Dermis blood vessel endothelial cell (primary cell): ENCODE measurements around the gene TTLL1. TPM values are rescaled to one million over a fixed set of nuclear protein-coding genes. Genes with fewer than 3 reads are reported as not detected.
A peak's percentile ranks its signal among the peaks of the same experiment; 100 is the strongest.
"Not testable (repeated sequence)": the region's sequence is repeated elsewhere in the genome, so short reads cannot be mapped to it uniquely, and the experiment has no call there.

Experiments used
- DNase-seq: peaks from one replicate; pipeline ENCODE4 v3.0.0; 2010
- total RNA-seq: library from RNA; depleted of rRNA; stranded (reverse); fragments of >200 nt; gene quantifications from 2 replicates; pipeline ENCODE4 v1.2.3, GENCODE V29; 2014

The TTLL1 gene
- total RNA-seq, 1 donor from 2014 or later = 11.1 TPM

DNA sequence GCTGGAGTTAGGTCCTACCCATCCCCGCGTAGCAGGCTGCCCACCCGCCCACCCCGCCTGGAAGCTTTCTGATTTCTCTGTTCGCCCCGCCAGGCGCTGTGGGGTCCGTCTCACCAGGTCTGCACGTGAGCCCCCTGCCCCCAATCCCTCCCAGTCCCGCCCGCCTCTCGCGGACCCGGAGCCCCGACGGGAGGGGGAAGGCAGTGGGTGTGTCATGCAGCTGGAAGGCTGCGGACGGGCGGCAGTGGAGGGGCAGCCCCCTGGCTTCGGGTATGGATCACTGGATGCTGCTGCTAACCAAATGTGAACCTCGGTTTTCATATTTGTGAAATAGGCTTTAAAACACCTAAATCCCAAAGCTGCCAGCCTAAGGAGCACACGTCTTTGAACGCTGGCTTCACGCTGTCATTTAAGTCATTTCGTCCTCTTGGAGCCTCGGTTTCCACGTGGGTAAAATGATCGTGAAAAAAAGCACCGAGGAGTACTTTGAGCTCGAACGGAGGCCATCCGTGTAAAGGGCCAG, 20.8 kb upstream of the TTLL1 start:
- no peak for DNase-seq

DNA sequence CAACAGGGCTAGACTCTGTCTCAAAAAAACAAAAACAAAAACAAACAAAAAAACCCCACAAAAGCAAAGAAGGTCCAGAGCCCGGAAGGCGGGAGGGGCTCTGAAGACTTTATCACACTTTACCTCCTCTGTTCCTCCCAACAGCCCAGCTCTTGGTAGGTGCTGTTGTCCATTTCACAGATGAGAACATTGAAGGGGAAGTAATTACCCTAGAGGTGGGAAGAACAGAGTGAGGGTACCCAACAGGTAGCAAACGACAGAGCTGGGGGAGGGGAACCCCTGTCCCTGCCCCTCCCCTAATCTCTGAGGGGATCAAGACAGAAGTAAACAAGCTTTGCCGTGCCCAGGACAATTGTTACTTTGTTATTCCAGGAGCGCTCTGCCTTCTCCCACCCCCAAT, 20.3 kb upstream of the TTLL1 start:
- DNase-seq = no peak

DNA sequence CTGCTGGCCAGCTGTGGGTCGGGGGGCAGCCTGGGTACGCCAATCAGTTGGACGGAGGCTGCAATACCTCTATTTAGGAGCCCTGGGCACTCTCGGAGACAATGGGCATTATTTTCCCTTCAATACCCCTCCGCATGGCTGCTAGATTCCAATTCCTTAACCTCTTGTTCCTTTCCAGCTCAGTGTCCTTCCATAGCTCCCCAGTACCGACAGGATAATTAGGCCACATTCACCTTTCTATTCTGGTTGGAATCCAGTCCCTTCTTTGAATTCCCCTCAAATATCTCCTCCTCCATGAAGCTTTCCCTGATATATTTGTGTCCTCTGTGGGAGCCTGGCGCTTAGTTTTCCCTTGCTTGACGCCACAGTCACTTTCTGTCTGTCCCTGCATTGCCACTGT, 17.1 kb upstream of the TTLL1 start:
- no peak for DNase-seq

DNA sequence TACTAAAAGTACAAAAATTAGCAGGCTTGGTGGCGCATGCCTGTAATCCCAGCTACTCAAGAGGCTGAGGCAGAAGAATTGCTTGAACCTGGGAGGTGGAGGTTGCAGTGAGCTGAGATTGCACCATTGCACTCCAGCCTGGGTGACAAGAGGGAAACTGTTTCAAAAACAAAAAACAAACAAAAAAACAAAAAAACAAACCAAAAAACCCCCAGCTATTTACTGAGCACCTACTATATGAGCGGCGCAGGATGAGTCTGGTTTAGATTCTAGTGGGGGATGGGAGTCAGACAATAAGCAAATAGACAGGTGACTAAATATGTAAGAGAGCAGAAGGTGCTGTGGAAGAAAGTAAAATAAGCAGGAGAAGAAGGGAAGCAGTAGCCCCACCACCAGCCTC, 15.8 kb upstream of the TTLL1 start:
- not testable (repeated sequence) for DNase-seq

DNA sequence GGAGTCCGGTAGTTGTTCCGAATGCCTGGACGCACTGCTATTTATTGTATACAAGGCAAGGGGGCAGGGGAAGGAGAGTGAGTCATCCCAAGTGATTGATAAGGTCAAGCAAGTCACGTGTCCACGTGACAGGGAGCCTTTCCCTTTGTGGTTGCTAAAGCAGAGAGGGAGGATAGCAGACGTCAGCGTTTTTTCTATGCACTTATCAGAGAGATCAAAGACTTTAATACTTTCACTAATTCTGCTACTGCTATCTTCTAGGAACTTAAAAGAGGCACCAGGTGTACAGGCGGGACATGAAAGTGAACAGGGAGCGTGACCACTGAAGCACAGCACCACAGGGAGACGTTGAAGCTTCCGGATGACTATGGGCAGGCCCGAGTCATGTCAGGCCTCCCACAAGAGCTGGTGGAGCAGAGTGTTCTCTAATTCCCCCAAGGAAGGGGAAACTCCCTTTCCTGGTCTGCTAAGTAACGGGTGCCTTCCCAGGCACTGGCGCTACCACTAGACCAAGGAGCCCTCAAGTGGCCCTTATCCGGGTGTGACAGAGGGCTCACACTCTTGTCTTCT, 14.9 kb upstream of the TTLL1 start:
- DNase-seq = peak; percentile 74

DNA sequence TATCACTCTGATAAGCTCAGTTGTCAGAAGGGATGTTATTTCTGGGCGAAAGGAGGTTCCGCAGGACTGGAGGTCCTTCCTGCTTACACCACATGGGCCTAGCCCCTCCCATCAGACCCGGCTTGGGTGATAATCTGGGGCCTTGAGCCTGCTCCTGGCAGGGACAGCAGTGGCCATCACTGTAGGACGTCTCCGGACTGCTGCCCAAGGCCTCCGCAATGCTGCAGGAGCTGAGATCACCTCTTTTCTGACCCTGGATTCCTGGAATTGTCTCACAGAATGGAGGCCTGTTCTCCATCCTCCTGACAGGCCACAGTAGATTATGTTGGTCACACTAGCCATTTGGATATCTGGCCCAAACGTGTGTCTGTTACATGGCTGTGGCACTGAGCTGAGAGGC, 12.1 kb upstream of the TTLL1 start:
- DNase-seq = peak; percentile 41

DNA sequence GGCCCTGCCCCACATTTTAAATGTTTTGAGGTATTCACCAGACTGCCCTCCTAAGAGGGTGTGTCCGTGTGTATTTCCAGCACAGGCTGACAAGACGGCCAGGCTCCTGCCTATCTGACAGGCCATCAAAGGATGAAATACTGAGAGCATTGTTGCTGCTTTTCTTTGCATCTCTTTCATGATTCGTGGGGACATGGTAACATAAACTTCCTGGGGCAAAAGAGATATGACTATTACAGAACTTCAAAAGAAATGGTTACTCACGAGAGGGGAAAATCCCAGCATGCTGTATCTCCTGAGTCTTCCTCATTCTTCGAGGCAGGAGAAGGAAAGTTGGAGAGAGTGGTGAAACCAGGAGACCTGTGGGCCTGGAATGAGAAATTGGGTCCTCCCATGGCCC, 11.0 kb upstream of the TTLL1 start:
- no peak for DNase-seq

DNA sequence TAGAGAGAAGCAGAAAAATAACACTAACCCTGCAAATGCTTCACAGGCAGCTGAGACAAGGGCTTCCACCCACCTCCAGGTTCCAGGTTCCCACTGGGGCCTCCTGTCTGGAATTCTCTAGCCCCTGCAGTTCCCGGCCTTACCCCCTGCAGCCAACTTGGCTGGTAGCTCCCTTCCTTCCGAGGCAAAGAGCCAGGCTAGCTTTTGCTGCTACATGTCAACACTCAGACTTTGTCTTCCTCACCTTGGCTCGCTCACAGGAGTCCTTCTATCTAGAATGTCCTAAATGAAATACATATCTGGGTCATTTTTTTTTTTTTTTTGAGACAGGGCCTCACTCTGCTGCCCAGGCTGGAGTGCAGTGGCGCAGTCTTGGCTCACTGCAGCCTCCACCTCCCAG, 9.9 kb upstream of the TTLL1 start:
- no peak for DNase-seq

DNA sequence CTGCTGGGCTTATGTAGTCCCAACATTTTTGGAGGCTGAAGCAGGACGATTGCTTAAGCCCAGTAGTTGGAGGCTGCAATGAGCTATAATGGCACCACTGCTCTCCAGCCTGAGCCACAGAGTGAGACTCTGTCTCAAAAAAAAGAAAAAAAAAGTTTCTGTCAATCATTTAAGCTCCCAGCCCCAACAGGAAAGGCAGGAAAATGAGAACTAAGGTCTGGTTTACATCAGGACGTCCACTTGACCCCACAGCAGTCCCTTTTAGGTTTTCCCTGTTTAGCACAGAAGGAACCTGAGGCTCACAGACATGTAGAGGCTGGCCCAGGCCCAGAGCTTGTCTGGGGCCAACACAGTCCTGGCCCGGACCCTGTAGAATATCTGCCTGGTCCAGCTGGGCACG, 9.2 kb upstream of the TTLL1 start:
- no peak for DNase-seq

DNA sequence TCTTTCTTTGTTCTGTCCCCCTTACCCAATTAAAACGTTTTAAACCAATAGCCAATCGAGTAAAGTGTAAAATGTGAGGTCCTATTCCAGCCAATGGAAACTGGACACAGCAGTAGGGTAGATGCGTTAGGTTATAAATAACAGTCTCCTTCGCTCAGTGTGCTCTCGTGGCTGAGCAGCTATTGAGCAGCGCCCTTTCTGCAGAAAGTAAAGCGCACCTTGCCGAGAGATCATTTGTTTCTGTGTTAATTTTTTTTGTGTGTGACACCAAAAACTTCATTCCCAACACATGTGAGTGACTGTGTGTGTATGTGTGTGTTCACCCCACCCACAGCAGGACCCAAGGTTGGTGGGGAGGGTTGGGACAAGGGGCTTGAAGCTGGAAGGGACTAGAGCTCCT, 7.2 kb upstream of the TTLL1 start:
- no peak for DNase-seq

DNA sequence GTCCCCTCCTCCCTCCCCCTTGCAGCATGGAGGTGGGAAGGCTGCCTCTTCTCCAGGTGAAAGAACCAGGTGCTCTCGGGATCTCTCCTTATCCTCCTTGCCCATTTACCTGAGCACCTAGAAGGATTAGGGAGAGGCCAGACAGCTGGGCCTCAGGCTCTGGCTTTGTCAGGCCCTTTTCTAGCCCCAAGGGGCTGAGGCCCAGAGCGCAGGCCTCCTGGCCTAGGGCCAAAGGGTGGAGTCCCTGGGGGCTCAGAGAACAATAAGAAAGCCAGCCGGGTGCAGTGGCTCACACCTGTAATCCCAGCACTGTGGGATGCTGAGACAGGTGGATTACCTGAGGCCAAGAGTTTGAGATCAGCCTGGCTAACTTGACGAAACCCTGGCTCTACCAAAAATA, 5.4 kb upstream of the TTLL1 start:
- no peak for DNase-seq

DNA sequence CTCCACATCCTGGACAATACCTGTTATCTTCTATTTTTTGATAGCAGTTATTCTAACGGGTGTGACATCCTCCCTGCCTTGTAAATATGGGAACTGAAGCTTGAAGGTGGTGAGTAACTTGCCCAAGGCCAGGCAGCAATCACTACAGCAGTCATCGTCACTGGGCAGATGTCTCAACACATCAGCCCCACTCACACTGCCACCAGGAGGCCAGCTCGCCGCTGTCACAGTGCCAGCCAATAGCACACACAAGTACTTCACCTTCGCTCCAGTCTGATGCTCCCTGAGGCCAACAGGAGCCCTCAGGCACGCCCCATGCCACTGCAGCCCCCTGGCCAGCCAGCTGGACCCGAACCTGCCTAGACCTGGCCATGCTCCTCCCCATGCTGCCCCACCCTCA, 4.9 kb upstream of the TTLL1 start:
- DNase-seq = peak; percentile 21

DNA sequence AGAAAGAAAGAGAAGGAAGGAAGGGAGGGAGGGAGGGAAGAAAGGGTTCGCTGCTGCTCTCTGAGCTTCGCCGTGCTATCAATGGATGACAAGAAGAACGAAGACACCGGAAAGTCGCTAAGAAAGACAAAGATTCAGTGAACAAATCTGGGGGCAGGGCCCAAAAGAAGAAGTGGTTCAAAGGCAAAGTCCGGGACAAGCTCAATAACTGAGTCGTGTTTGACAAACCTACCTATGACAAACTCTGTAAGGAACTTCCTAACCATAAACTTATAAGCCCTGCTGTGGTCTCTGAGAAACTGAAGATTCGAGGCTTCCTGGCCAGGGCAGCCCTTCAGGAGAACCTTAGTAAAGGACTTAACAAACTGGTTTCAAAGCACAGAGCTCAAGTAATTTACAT, 2.9 kb upstream of the TTLL1 start:
- DNase-seq = no peak

DNA sequence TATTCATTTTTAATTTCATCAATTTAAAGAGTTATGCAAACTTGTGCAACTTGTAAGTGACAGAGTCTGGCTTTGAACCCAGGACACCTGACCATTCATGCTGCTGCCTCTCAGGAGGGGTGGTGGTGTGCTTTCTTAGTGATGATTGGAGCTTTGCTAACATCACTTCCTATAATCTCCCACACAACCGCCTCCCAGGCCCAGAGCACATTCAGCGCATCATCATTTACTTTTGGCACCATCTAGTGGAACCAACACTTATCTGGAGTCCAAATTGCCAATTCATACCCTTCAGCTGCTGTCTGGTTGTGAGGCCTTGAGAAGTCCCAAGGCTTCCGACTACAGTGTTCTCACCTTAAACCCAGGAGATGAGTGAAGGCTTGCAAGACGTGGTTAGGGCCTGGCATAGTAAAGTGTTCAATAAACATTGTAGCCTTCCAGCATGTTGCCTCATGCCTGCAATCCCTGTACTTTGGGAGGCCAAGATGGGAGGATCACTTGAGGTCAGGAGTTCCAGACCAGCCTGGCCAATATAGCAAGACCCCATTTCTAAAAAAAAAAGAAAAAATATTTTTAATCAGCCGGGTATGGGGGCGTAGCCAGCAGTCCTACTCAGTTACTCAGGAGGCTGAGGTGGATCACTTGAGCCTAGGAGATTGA, 1.1 kb upstream of the TTLL1 start:
- peak; percentile 92 for DNase-seq

DNA sequence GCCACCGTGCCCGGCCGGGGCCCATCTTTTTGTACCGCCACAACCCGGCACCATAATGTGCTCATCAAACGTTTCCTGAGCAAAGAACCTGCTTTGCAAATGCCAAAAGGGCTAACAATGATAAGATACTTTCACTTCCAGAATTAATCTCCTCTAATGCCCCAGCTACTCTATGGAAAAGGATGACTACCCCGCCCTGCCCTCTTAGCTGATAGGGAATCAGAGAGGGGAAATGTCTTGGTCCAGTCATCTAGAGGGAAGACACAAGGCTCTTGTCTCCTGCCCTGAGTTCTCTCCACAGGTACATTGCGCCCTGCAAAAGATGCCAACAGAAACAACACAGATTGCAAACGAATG, 586 bp downstream of the TTLL1 start:
- DNase-seq = no peak

DNA sequence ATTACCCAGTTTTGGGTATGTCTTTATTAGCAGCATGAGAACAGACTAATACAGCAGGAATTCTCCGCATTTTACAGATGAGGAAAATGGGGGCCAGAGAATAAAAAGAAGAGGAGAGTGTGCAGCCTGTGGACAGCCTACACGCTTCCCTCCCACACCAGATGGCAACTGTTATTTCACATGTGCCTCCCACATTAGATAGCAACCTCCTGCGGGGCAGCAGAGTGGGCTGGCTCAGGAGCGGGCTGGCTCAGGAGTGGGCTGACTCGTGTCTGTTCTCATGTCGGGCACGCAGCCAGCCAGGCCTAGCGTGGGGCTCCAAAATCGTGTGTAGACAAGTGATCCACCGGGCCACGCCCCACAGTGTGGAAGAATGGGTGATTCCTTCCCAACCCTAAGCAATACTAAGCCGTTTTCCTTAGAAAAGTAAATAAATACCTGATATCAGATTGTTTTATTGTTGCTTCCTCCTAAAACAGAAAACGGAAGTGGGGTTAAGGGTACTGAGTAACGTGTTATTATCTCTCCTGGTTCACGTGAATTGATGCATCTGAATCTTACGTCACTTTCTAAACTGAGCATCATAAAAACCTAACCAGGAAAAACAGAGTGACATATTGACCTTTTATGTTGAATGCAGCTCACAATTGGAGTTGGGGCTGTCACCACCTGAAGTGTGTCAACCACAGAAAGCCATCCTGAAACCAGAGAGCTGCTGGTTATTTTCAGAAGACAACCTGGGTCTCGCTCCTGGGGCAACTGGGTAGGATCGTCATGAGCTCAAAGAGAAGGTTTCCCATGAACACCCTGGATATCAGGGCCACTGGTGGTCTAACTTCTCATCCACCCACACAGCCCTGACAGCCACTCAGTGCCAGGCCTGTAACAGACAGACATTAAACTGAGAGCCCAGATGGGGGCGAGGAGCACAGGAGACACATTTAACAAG, 3.3 kb downstream of the TTLL1 start:
- peak; percentile 15 for DNase-seq

DNA sequence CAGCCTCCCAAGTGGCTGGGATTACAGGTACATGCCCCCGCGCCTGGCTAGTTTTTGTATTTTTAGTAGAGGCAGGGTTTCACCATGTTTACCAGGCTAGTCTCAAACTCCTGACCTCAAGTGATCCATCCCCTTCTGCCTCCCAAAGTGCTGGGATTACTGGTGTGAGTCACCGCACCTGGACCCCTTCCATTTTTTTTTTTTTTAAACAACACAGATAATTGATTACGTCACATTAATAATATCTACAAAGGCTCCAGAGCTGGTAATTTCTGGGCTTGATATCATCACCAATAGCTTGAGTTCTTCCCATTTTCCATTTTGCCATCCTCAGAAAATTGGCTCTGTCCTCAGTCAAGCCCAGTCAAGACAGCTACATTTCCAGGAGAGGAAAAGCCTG, 7.2 kb downstream of the TTLL1 start:
- DNase-seq = no peak

DNA sequence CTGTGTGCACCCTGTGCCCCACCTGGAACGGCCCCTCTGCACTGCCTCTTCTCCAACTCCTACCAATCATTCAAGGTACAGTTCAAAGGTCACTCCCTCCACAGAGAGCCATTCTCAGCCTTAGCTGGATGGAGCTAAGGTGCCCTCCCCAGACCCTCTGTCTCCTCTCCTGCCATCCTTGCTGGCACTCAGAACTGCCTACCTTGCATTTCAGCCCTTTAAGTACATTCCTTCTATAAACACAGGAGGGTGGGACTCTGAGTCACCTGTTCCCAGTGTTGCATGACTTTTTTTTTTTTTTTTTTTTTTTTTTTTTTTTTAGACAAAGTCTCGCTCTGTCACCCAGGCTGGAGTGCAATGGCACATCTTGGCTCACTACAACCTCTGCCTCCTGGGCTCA, 8.6 kb downstream of the TTLL1 start:
- no peak for DNase-seq

DNA sequence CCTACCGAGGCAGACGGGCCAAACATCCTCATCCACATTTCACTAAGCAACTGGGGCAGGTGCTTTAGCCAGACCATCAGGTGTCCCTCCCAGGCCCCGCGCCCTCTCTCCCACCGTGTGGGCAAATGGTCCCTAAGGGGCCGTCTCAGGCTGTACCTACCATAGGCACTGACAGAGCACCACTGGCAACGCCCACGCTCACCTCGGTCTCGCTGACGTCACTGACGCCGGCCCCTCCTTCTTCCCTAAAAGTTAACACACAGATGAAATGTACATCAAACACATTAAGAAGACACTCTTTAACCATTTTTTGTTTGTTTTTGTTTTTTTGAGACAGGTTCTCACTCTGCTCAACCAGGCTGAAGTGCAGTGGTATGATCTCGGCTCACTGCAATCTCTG, 9.4 kb downstream of the TTLL1 start:
- no peak for DNase-seq

DNA sequence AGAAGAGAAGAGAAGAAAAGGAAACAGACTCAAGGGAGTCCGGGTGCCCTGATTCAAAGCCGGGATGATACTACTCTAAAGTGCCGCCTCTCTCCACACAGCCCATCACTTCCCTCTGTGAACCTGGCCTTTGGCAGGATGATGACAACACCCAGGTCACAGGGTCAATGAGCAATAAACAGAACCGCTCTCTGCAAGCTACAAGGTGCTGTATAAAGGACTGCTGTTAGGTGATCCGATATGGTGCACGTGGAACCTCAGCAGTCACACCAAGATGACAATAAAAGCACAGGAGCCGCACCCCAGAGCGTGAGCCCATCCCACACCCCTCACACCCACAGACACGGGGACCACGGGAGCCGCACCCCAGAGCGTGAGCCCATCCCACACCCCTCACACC, 10.7 kb downstream of the TTLL1 start:
- no peak for DNase-seq

DNA sequence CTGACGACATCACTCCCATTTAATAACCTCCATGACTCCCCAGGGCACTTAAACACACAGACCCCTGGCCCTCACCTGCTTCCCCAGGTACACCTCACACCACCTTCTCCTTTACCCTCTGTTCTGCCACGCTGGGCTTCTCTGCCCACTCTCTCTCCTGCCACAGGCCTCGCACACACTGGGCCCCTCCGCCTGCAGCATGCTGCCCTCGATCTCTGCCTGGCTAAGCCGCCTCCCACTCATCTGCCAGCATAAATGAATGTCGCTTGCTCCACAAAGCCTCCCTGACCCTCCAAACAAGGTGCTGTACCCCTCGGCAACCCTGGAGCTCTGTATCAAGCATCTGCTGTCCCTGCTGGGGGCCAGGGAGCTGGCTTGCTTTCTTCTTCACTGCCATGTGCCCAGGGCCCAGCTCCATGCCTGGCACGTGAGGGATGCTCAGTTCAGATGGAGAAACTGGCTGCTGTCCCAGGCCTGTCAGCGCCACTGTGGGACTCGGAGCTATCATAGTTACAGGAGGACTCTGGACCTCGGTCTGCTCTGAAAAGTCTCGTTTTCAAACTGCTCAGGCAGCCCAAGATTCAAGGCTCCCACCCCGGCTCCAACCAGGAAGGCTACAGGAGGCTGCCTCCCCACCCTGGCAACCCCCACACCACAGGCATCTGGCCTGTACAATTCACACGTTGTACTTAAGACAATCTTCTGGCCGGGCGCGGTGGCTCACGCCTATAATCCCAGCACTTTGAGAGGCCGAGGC, 11.9 kb downstream of the TTLL1 start:
- no peak for DNase-seq

DNA sequence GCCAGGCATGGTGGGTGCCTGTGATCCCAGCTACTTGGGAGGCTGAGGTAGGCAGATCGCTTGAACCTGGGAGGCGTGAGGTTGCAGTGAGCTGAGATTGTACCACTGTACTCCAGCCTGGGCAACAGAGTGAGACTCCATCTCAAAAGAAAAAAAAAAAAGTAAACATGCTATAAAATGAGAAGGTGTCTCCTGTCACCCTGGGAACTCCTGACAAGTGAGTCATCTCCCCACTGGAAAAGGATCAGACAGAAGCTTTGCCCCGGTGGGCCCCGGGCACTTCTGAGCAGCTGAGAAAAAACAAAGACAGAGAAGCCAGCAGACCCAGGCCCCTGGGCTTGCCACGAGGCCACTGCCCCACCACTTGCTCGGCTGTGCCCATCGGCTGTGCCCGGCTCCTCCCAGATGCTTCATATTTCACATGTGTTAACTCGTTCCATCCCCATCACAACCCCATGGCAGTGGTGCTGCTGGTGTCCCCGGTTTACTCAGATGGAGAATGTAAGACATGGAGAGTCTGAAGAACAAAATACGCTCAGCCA, 22.3 kb downstream of the TTLL1 start:
- DNase-seq = peak; percentile 75

DNA sequence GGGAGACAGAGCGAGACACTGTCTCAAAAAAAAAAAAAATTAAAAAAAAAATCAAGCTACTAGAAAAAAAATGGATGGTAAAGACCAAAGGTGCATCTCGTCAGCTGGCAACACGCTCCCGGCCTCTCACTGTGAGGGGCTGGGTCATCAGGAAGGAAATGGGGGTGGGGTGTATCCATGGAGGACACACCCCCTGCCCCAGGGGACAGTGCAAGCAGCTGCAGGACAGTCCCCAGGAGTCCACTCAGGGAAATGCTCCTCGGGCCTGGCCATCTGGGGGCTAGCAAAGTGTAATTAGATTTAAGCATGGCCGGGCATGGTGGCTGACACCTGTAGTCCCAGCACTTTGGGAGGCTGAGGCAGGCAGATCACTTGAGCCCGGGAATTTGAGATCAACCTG, 23.1 kb downstream of the TTLL1 start:
- peak; percentile 16 for DNase-seq
